Natural killer cell (primary cell): ENCODE results near the gene RFC1. TPM values are rescaled to one million over a fixed set of nuclear protein-coding genes. Genes with fewer than 3 reads are reported as not detected.

Experiments
- ATAC-seq, 3 donors: fragments of 150-1000 bp in 2 of 3; fragments of 200-7000 bp in 1 of 3; cut with Tn5 transposase; 1 replicate in 1 of 3; 2 replicates in 2 of 3; pipeline ENCODE4 v1.10.0; 2021; ENCODE audit warnings: mild to moderate bottlenecking in 2 of 3, moderate library complexity in 2 of 3
- DNase-seq, 2 donors: peaks; one replicate each; pipeline versions ENCODE4 v3.0.0 to v3.0.0-alpha.2; 2013 to 2021; ENCODE audit warnings: mixed read lengths in 1 of 2
- H3K27ac ChIP-seq: one replicate; pipeline ENCODE4 v1.5.1; 2013; ENCODE audit warnings: mild to moderate bottlenecking, low read length
- H3K27me3 ChIP-seq: one replicate; pipeline ENCODE4 v1.6.1; 2013; ENCODE audit warnings: low read length; ENCODE audit not compliant: control insufficient read depth, insufficient read depth
- H3K36me3 ChIP-seq: one replicate; pipeline ENCODE4 v1.6.1; 2013; ENCODE audit warnings: low read length; ENCODE audit not compliant: control insufficient read depth, insufficient read depth
- H3K4me1 ChIP-seq: one replicate; pipeline ENCODE4 v1.6.1; 2013; ENCODE audit warnings: low read length; ENCODE audit not compliant: control insufficient read depth, insufficient read depth
- H3K4me3 ChIP-seq: one replicate; pipeline ENCODE4 v1.5.1; 2013; ENCODE audit warnings: low read length
- H3K9me3 ChIP-seq: one replicate; pipeline ENCODE4 v1.6.1; 2013; ENCODE audit warnings: low read length; ENCODE audit not compliant: control insufficient read depth, insufficient read depth
- H3K27ac Mint-ChIP-seq, 2 donors: one replicate each; pipeline ENCODE4 v1.8.0; 2022; ENCODE audit warnings: mild to moderate bottlenecking in 2 of 2, mixed read lengths in 2 of 2, moderate library complexity in 1 of 2
- H3K27me3 Mint-ChIP-seq, 2 donors: one replicate each; pipeline ENCODE4 v1.8.0; 2022; ENCODE audit warnings: low read depth in 2 of 2, mixed read lengths in 2 of 2
- H3K36me3 Mint-ChIP-seq: one replicate; pipeline ENCODE4 v1.8.0; 2022; ENCODE audit warnings: mixed read lengths
- H3K4me1 Mint-ChIP-seq, 2 donors: one replicate each; pipeline ENCODE4 v1.8.0; 2022; ENCODE audit warnings: mixed read lengths in 2 of 2
- H3K4me3 Mint-ChIP-seq: one replicate; pipeline ENCODE4 v1.8.0; 2022; ENCODE audit warnings: mild to moderate bottlenecking, moderate library complexity, mixed read lengths
- H3K9me3 Mint-ChIP-seq, 2 donors: one replicate each; pipeline ENCODE4 v1.8.0; 2022; ENCODE audit warnings: mixed read lengths in 2 of 2
- CTCF ChIP-seq: fragments of 200-600 bp; IDR thresholded peaks from one replicate; pipeline ENCODE4 v1.8.0; 2022; ENCODE audit warnings: antibody characterized with exemption
- WGBS: methylation state at CpG from one replicate; pipeline ENCODE4 v1.1.7; 2013; ENCODE audit warnings: missing lambda C conversion rate; ENCODE audit not compliant: insufficient coverage; 5-methylcytosine and 5-hydroxymethylcytosine counted together
- intact Hi-C: fragments of 100-400 bp; cut with micrococcal nuclease; formaldehyde crosslinking; loops from one replicate; pipeline ENCODE4 v1.14.2; 2022
- total RNA-seq, 4 donors: library from RNA; stranded (reverse); fragments of 120-200 nt in 1 of 4; gene quantifications; one replicate each; pipeline versions ENCODE4 v1.2.3 to v1.2.4, GENCODE V29; 2013 to 2022

Gene RFC1
- total RNA-seq, 3 donors from 2014 or later (not counting 1 experiment from before 2014, with no cell fraction given) = 74.6 to 103 (median 84.7) TPM

- ATAC-seq (peak in 2 of 3 donors; percentile 33 to 43), DNase-seq (no peak)
- Mint-ChIP-seq H3K36me3 (peaks cover 18% of the 10 kb centered on the region), H3K4me3 (no peak overlapping the region), H3K27me3 (no peaks in the 10 kb centered on the region), H3K27ac (peak overlapping the region; percentile 74 to 99), H3K4me1 (peaks cover 35 to 43% of the 10 kb centered on the region in 2 donors), H3K9me3 (peaks cover 0 to 2% of the 10 kb centered on the region in 2 donors)
- no peak overlapping the region for H3K4me3 ChIP-seq
- 93% methylated on average over 4 of the region's 4 CpGs for WGBS
- H3K27ac ChIP-seq = no peak overlapping the region
- no peak for TF ChIP-seq CTCF
- peaks cover 5% of the 10 kb centered on the region for H3K4me1 ChIP-seq
- no peaks in the 10 kb centered on the region for H3K27me3 ChIP-seq
- peaks cover 4% of the 10 kb centered on the region for H3K9me3 ChIP-seq
- H3K36me3 ChIP-seq = peaks cover 31% of the 10 kb centered on the region
- intact Hi-C loops = no loop called here
Measured at GRCh38 chr4:39348371-39349315, 17.5 kb downstream of the RFC1 start.

- intact Hi-C loops = no loop called here
- no peak for ATAC-seq
- no peak for DNase-seq
- H3K36me3 ChIP-seq = peaks cover 40% of the 10 kb centered on the region
- 100% methylated on average over 3 of the region's 3 CpGs for WGBS
- H3K27me3 ChIP-seq = no peaks in the 10 kb centered on the region
- H3K27me3 Mint-ChIP-seq = no peaks in the 10 kb centered on the region
- H3K4me3 Mint-ChIP-seq = peak overlapping the region; percentile 59
- H3K9me3 ChIP-seq = peaks cover 4% of the 10 kb centered on the region
- no peak overlapping the region for H3K4me3 ChIP-seq
- H3K36me3 Mint-ChIP-seq = peaks cover 20% of the 10 kb centered on the region
- no peaks in the 10 kb centered on the region for H3K4me1 ChIP-seq
- no peak overlapping the region for H3K27ac ChIP-seq
- H3K4me1 Mint-ChIP-seq = peaks cover 21 to 33% of the 10 kb centered on the region in 2 donors
- H3K9me3 Mint-ChIP-seq = peaks cover 0 to 2% of the 10 kb centered on the region in 2 donors
- peak overlapping the region; percentile 1 to 74 for H3K27ac Mint-ChIP-seq
- TF ChIP-seq CTCF = no peak
Measured at GRCh38 chr4:39346856-39347519, 19.2 kb downstream of the RFC1 start.

- Histone ChIP-seq H3K4me3 (no peak overlapping the region), H3K27me3 (no peaks in the 10 kb centered on the region), H3K27ac (no peak overlapping the region), H3K36me3 (peaks cover 36% of the 10 kb centered on the region), H3K9me3 (no peaks in the 10 kb centered on the region), H3K4me1 (no peaks in the 10 kb centered on the region)
- no peak overlapping the region for H3K27ac Mint-ChIP-seq
- DNase-seq = no peak
- H3K36me3 Mint-ChIP-seq = peaks cover 12% of the 10 kb centered on the region
- no peak for TF ChIP-seq CTCF
- intact Hi-C loops = no loop called here
- no peaks in the 10 kb centered on the region for H3K9me3 Mint-ChIP-seq
- WGBS = 98% methylated on average over 7 of the region's 7 CpGs
- H3K4me3 Mint-ChIP-seq = no peak overlapping the region
- ATAC-seq = no peak
- no peaks in the 10 kb centered on the region for H3K27me3 Mint-ChIP-seq
- H3K4me1 Mint-ChIP-seq = peaks cover 5 to 31% of the 10 kb centered on the region in 2 donors
Measured at GRCh38 chr4:39342731-39343130, 23.4 kb downstream of the RFC1 start.
